Stimulated activated CD8-positive, alpha-beta memory T cell treated with anti-CD3 and anti-CD28 coated beads, Interleukin-2, amount 100 ng/mL, for 48 hours (primary cell): Measurements from ENCODE around the gene CST6.
"Not testable (repeated sequence)": the region's sequence is repeated elsewhere in the genome, so short reads cannot be mapped to it uniquely, and the experiment has no call there.

Experiments
- DNase-seq, 2 donors: peaks; one replicate each; pipeline ENCODE4 v3.0.0-alpha.2; 2020; ENCODE audit warnings: low read depth in 2 of 2

CST6 gene

GRCh38 chr11:65983589-65983987 lies 28.2 kb upstream of the CST6 start:
- DNase-seq: no peak

DNA sequence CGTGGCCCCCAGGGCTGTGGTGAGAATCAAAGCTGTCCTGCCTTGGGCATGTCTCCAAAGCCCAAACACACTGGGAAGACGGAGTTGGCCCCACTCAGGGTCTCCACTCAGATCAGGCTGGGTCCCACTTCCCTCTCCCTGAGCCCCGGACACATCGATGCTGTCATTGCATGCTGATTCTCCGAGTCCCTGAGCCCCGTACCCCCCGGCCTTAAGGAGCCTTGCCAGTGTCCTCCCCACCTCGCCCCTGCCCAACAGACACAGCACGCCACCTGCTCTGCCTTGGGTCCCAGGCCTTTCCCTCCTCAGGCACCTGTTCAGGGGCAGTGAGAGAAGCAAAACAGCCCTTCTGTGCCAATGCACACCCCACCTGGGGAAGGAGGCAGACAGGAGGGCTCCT lies 24.5 kb upstream of the CST6 start:
- DNase-seq: no peak

GRCh38 chr11:65988791-65989592 lies 22.8 kb upstream of the CST6 start:
- peak; percentile 61 to 76 for DNase-seq

DNA sequence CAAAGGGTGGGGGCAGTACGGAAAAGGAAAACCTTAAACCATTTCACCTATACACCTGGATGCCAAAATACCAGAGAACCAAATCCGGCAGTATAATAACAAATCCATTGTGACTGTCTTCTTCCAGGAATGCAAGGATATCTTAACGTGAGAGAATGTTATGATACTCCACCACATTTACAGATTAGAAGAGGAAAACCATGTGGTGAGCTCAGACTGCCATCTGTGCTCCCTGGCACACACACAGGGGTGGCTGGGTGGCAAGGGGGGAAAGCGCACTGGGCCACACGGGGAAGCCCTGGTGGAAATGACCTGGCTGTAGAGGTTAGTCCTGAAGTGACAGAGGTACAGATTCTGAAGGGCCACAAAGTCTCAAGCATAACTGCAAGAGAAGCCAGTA lies 19.8 kb upstream of the CST6 start:
- DNase-seq: no peak

DNA sequence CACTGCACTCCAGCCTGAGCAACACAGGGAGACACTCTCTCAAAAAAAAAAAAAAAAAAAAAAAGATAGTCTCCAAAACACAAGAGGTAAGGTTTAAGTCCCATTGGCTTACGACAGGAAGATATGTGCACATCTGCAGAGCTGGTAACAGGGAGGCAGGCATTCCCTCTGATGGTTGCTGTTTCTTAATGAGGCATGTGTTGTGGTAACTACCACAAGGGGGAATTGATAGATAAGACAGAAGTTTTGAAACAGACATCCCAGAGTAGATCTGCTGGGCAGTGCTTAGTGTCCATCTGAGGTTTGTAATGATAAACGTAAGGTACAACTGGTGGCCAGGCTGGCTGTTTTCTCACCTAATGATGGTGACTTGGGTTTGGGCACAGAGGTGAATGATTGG lies 14.5 kb upstream of the CST6 start:
- no peak for DNase-seq

GRCh38 chr11:66001942-66002647 lies 9.7 kb upstream of the CST6 start, which contains the start of the genes BANF1 and EIF1AD:
TSS of gene BANF1 (plus strand) at chr11:66002503. CDS start at chr11:66003251, 748 bp downstream.
TSS of gene EIF1AD (minus strand) at chr11:66002157. CDS start at chr11:66000389, 1,768 bp downstream.
- DNase-seq: peak; percentile 80 to 89

DNA sequence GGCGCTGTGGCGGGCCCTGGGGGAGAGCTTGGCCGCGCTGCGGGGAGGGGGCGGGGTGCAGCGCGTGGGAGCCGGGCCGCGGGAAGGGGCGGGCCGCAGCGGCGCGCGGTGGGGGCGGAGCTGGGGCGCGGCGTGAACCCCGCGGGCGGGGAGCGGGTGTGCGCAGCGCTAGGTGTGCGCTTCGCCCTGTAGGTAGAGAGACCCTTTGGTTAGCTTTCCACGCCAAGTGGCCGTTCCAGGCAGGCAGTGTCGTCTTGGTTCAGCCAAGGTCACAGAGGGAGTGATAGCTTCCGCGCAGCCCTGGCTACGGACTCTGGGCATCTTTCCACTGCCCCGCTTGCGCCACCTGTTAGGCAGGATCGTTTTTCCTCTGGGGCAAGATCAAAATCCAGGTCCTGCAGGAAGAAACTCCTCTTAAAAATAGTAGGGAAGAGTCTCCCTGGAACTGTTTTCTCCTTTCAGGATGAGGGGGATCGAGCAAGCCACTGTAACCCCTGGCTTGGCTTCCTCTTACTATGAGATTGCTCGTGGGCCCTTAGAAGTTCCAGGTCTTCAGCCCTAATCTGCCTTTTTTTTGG lies 9.1 kb upstream of the CST6 start:
- DNase-seq: peak in 1 of 2 donors; percentile 63

DNA sequence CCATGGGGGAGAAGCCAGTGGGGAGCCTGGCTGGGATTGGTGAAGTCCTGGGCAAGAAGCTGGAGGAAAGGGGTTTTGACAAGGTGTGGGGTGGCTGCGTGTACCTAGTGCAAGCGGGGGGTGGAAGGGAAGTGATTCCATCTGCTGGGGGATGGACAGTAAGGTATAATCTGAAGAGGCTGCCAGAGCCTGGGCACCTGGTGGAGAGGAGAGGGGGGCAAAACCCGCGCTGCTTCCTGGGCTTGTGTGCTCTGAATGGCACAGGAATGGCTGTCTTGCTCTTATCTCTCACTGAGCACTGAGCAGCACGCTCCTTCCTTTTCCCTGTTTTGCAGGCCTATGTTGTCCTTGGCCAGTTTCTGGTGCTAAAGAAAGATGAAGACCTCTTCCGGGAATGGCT lies 8.5 kb upstream of the CST6 start:
- no peak for DNase-seq

DNA sequence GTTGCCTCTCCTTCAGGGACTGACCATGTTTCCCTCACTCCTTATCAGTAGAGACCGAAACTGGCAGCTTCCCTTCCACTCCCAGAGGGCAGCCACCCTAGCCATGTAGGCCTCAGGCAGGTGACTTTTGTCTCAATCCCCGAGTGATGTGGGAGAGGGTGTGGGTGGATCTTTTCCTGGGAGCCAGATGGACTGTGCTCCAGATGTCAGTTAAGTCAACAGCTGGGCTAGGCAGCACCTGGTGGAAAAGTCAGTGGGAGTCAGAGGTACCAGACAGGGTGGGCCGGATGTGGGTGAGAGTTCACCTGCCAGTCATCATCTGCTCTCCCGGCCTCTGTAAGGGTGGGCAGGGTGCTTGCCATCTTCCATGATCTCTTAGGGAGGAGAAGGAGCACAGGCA lies 7.6 kb upstream of the CST6 start:
- DNase-seq: no peak

DNA sequence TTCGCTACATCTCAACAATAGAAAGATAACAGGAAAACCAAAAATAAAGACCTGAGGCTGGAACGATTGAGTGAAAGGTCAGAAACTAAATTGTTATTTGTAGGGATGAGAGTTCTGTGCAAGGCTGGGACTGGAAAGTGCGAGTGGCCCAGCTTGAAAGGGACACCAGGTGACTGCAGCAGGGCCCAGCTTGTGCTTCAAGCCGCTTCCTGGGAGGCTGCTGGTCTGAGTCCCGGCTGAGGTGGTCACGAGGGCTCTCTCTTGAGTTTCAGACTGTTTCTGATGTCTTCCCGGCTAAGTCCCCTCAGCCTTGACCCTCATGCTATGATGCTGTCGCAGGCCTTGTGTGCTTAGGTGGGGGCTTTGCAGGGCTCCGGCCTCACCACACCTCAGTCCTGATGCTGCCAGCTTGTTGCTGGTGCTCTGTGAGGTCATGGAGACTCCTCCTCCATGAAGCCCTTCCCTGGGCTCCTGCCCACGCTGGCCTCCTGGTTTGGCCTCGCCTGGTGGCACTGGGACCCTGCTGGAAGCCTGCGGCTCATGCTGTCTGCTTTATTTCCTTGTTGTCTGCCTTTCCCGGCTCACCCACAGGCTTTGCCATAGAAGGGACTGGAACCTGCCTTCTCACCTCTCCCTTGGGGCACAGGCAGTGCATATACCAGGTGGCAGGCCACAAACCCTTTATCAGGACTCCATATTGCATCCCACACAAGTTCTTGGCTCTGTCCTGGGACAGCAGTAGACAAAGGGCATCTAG lies 5.5 kb upstream of the CST6 start:
- DNase-seq: no peak

DNA sequence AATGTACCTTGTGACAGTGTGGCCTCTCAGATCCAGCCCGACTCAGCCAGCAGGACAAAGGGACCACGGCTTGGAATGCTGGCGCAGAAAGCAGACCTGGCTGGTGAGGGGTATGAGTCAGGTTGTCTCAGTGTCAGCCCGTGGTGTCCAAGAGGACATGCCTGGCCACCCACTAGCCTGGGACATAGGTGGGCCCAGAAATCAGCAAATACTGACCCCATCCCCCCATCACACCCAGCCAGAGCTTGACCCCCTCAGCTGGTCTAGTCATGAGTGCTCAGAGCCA lies 5.0 kb upstream of the CST6 start:
- no peak for DNase-seq

DNA sequence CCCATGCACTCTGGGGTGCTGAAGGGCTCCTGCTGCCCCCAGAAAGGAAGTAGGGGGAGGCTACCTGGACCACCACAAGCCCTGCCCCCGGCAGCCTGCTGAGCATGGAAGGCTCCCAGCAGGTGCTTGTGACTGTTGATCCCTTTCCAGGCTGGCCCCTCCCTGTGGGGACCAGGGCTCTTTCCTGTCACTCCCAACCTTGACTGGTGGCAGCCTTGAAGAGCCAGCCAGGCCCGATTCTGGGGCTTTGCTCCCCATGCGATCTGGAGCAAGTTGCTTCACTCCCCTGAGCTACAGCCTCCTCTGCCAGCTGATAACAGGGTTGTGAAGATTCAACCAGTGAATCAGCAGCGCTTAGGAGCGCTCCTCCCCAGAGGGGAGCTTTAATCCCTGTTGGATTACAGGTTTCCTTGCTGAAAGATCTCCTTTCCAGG lies 4.6 kb upstream of the CST6 start:
- DNase-seq: no peak

DNA sequence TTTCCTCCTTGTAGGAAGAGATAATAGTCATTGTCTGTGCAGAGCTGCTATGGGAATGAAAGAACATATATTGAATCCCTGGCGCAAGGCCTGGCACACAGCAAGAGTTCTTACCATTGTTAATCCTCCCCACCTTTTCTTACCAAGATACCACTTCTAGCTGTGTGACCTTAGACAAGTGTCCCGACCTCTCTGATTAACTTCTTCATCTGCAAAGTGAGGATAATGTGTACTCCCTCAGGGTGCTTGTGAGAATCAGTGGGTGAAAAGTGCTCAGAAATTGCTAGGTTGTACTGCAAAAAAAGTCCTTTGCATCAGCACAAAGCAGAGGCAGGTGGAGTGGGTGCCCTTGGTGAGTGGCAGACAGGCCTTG lies 3.7 kb upstream of the CST6 start:
- DNase-seq: no peak

GRCh38 chr11:66008468-66009101 lies 3.2 kb upstream of the CST6 start:
- no peak for DNase-seq

DNA sequence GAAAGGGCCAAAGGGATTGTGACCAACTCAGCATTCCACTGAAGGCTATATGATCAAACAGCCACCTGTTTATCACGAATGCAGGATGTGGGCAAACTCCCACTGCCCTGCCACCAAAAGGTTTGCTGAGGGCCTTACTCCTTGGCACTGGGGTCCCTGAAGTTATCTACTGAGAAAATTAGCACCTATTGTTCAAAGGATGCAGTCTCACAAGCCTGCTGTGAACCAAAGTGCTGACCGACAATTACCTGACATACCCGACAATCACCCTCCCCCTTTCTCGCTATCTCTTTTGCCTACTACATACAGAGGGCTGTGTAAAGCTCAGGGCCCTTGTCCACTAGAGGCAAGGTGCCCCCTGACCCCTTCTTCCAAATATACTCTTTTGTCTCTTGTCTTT lies 1.8 kb upstream of the CST6 start:
- not testable (repeated sequence) for DNase-seq

DNA sequence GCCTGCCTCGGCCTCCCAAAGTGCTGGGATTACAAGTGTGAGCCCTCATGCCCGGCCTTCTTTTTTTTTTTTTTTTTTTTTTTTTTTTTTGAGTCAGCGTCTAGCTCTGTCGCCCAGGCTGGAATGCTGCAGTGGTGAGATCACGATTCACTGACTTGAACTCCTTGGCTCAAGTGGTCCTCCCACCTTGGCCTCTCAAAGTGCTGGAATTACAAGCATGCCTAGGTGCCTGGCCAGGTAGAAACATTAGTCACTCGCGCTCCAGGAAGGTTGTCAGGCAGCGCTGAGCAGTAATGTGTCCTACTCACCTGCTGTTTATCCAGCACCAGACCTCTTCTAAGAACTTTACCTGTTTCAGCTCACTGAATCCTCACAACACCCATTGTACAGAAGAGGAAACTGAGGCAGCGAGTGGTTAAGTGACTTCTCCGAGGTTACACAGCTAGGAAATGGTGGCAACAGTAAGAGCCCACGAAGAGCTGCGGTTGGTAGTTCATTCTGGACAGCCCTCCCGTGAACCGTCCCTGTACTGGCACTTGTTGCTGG lies 496 bp upstream of the CST6 start:
- no peak for DNase-seq

DNA sequence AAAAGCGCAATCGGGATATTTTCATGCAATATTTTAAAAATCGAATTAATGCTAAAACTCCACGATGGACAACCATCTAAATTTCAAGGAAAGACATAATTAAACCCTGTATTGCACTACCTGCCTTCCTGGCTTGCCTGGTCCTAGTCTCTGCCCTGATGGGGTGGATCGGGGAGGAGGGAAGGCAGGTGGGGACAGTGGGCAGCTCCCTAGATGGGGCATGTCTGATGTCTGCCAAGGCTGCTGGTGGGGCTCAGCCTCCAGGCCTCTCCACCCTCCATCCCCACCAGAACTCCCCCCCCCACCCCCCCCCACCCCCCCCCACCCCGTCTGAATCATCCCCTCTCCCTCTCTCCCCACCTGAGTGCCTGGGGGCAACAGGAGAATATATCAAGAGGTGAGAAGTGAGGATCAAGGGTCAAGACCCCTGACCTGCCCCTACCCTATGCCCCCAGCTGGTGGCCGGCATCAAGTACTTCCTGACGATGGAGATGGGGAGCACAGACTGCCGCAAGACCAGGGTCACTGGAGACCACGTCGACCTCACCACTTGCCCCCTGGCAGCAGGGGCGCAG lies 650 bp downstream of the CST6 start:
- no peak for DNase-seq

GRCh38 chr11:66012946-66013761 lies 1.3 kb downstream of the CST6 start:
- no peak for DNase-seq

DNA sequence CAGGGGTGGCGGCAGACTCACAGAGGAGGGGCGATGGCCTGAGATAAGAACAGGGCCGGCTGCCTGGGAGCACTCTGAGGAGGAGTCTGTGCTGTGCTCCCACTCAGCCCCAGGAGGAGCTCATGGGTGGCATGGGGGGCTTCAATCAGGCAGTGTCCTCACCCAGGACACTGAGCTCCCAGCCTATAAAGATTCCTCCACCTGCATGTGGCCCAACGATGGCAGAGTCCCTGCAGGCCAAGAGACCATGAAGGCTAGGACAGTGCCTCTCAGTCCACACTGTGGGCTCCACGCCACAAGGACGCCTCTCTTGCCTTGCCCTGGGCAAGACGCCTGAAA lies 1.9 kb downstream of the CST6 start:
- no peak for DNase-seq

- DNase-seq: no peak
Measured at GRCh38 chr11:66014804-66015453, 3.1 kb downstream of the CST6 start.
